Esophagus muscularis mucosa (tissue), 4 donors: ENCODE results near the gene ZNF268.

Source experiments
- CTCF ChIP-seq, 3 experiments: fragments of 200-600 bp in 2 of 3; fragments of 450-650 bp in 1 of 3; sonication (generic) in 2 of 3; IDR thresholded peaks; one replicate each; pipeline ENCODE4 v1.5.1; 2017 to 2019; ENCODE audit warnings: antibody characterized with exemption in 3 of 3, mild to moderate bottlenecking in 2 of 3, moderate library complexity in 1 of 3
- EP300 ChIP-seq: sonication (generic); formaldehyde crosslinking; IDR thresholded peaks from one replicate; pipeline ENCODE4 v1.6.1; 2017; ENCODE audit warnings: antibody characterized with exemption
- POLR2A ChIP-seq: fragments of 450-650 bp; IDR thresholded peaks from one replicate; pipeline ENCODE4 v1.6.1; 2017; ENCODE audit warnings: antibody characterized with exemption, moderate library complexity, mild to moderate bottlenecking, low read depth
- POLR2AphosphoS5 ChIP-seq, 2 donors: sonication (generic); formaldehyde crosslinking; IDR thresholded peaks; one replicate each; pipeline ENCODE4 v1.6.1; 2017; ENCODE audit warnings: antibody characterized with exemption in 2 of 2

GRCh38 chr12:133145981-133146380, 35.3 kb upstream of the ZNF268 start:
- TF ChIP-seq CTCF (IDR thresholded peaks at IDR 0.05) (no peak), POLR2AphosphoS5 (IDR thresholded peaks at IDR 0.05) (no peak), EP300 (no peak), POLR2A (no peak)
